Sciatic nerve (tissue), 2 donors: ENCODE measurements around the gene F8. TPM values are rescaled to one million over a fixed set of nuclear protein-coding genes. Genes with fewer than 3 reads are reported as not detected.
"Not testable (repeated sequence)": the region's sequence is repeated elsewhere in the genome, so short reads cannot be mapped to it uniquely, and the experiment has no call there.

Experiments
- ATAC-seq: fragments of 200-7000 bp; cut with Tn5 transposase; one replicate; pipeline ENCODE4 v1.9.1; 2020; ENCODE audit warnings: mild to moderate bottlenecking, moderate library complexity
- DNase-seq: peaks from one replicate; pipeline ENCODE4 v3.0.0-alpha.2; 2020; ENCODE audit warnings: low spot score
- intact Hi-C: fragments of 100-400 bp; cut with DNase I; formaldehyde crosslinking; loops from one replicate; pipeline ENCODE4 v1.14.2; 2022
- total RNA-seq: library from RNA; stranded (reverse); fragmentation: NEBNext Ultra II Directional; extraction: Animal tissue kit (Norgen Biotek cat#: 25700); gene quantifications from one replicate; pipeline ENCODE4 v1.2.1, GENCODE V29; 2021
- donor health status: DM: no; HTN: no; CAD: no.
- donor health status: DM: no; HTN: no; CAD: no.

The F8 gene
- total RNA-seq, 1 donor from 2014 or later = 63.0 TPM

- ATAC-seq = no peak
- intact Hi-C loops = no loop called here
- DNase-seq = no peak
Measured at GRCh38 chrX:154828016-154828408, 194.5 kb downstream of the F8 start.

- no peak for ATAC-seq
- intact Hi-C loops = no loop called here
Measured at GRCh38 chrX:154827194-154828015, 195.1 kb downstream of the F8 start.

GRCh38 chrX:154825586-154825985, 196.9 kb downstream of the F8 start:
- ATAC-seq, DNase-seq, intact Hi-C loops: not testable (repeated sequence)

More at GRCh38 chrX:154827194-154828015, 195.1 kb downstream of the F8 start:
- no peak for DNase-seq

GRCh38 chrX:154824638-154825037, 197.9 kb downstream of the F8 start:
- no peak for DNase-seq
- intact Hi-C loops = no loop called here
- ATAC-seq = no peak

GRCh38 chrX:154822029-154822428, 200.5 kb downstream of the F8 start:
- ATAC-seq (no peak), DNase-seq (no peak)
- intact Hi-C loops = no loop called here

GRCh38 chrX:154821523-154821922, 201.0 kb downstream of the F8 start:
- intact Hi-C loops = no loop called here
- no peak for DNase-seq
- no peak for ATAC-seq

- DNase-seq = no peak
- intact Hi-C loops = no loop called here
- no peak for ATAC-seq
Measured at GRCh38 chrX:154819771-154820341, 202.7 kb downstream of the F8 start.

GRCh38 chrX:154818916-154819770, 203.4 kb downstream of the F8 start:
- no peak for DNase-seq
- ATAC-seq = no peak
- intact Hi-C loops = no loop called here

GRCh38 chrX:154817048-154817618, 205.4 kb downstream of the F8 start:
- ATAC-seq, DNase-seq, intact Hi-C loops: not testable (repeated sequence)

- ATAC-seq, intact Hi-C loops, DNase-seq: not testable (repeated sequence)
Measured at GRCh38 chrX:154816326-154816898, 206.1 kb downstream of the F8 start.

GRCh38 chrX:154815274-154815818, 207.2 kb downstream of the F8 start:
- intact Hi-C loops = no loop called here
- ATAC-seq (no peak), DNase-seq (no peak)

- intact Hi-C loops = no loop called here
Measured at GRCh38 chrX:154813801-154814200, 208.7 kb downstream of the F8 start.

GRCh38 chrX:154812341-154813101, 210.0 kb downstream of the F8 start:
- intact Hi-C loops = no loop called here
- ATAC-seq = no peak
- no peak for DNase-seq

More at GRCh38 chrX:154813801-154814200, 208.7 kb downstream of the F8 start:
- no peak for ATAC-seq
- no peak for DNase-seq

GRCh38 chrX:154809939-154810665, 212.4 kb downstream of the F8 start:
- no peak for ATAC-seq
- intact Hi-C loops = no loop called here
- no peak for DNase-seq

GRCh38 chrX:154806837-154807501, 215.6 kb downstream of the F8 start:
- no peak for ATAC-seq
- DNase-seq = no peak
- intact Hi-C loops = no loop called here

- intact Hi-C loops = no loop called here
- ATAC-seq (no peak), DNase-seq (no peak)
Measured at GRCh38 chrX:154805696-154806091, 216.8 kb downstream of the F8 start.
